Astrocyte of the hippocampus (primary cell): ENCODE data around the gene ADAD2.

Experiments used
- DNase-seq: peaks from one replicate; pipeline ENCODE4 v3.0.0; 2011; ENCODE audit warnings: low read depth, low spot score

Gene ADAD2

GRCh38 chr16:84245956-84246678, 55.2 kb downstream of the ADAD2 start:
- DNase-seq = no peak

GRCh38 chr16:84246679-84247077, 55.7 kb downstream of the ADAD2 start:
- DNase-seq = no peak
